HEK293 (cell line): ENCODE results near the gene TSSK6.

ENCODE experiments used
- CTCF ChIA-PET: fragments of 350-600 bp; formaldehyde crosslinking; extraction: SDS; loops from one replicate; lab custom pipeline; 2021; ENCODE audit warnings: antibody characterized with exemption; lab: Yijun Ruan, JAX
- POLR2A ChIA-PET: fragments of 300-600 bp; formaldehyde crosslinking; extraction: SDS; loops from one replicate; lab custom pipeline; 2020; ENCODE audit warnings: antibody characterized with exemption, inconsistent platforms; lab: Yijun Ruan, JAX
- H3K27ac ChIP-seq: fragments of 200-500 bp; sonication (Bioruptor generic); 2 replicates; pipeline ENCODE4 v1.5.1; 2014; ENCODE audit warnings: low read depth, low read length, control low read depth, inconsistent platforms; ENCODE audit errors: extremely low read depth
- H3K36me3 ChIP-seq, 2 experiments: fragments of 200-500 bp in 1 of 2; sonication (Bioruptor generic) in 1 of 2; 1 replicate in 1 of 2; 2 replicates in 1 of 2; pipeline ENCODE4 v1.5.1; 2014 to 2017; ENCODE audit warnings: inconsistent platforms in 2 of 2, low read length in 2 of 2; ENCODE audit not compliant: control insufficient read depth in 2 of 2, insufficient read depth in 1 of 2
- H3K4me1 ChIP-seq: fragments of 200-500 bp; sonication (Bioruptor generic); 2 replicates; pipeline ENCODE4 v1.5.1; 2014; ENCODE audit warnings: mild to moderate bottlenecking, low read length, inconsistent platforms; ENCODE audit not compliant: control insufficient read depth, insufficient read depth
- H3K4me3 ChIP-seq: 2 replicates; pipeline ENCODE4 v1.5.1; 2011; ENCODE audit warnings: low read depth, mild to moderate bottlenecking, control low read depth, low read length, moderate library complexity
- H3K9me3 ChIP-seq: fragments of 200-500 bp; sonication (Bioruptor generic); 2 replicates; pipeline ENCODE4 v1.5.1; 2014; ENCODE audit warnings: low read depth, low read length, inconsistent platforms; ENCODE audit not compliant: control insufficient read depth, insufficient read depth
- GLIS2 ChIP-seq: fragments of 450-650 bp; formaldehyde crosslinking; IDR thresholded peaks from 2 replicates; pipeline ENCODE4 v1.5.1; 2016; ENCODE audit warnings: missing biosample characterization, missing genetic modification characterization
- KLF16 ChIP-seq: fragments of 450-650 bp; formaldehyde crosslinking; IDR thresholded peaks from 2 replicates; pipeline ENCODE4 v1.5.1; 2017; ENCODE audit warnings: missing biosample characterization, missing genetic modification characterization
- SP3 ChIP-seq: fragments of 450-650 bp; formaldehyde crosslinking; IDR thresholded peaks from 2 replicates; pipeline ENCODE4 v1.5.1; 2016; ENCODE audit warnings: missing biosample characterization, missing genetic modification characterization
- ZBTB44 ChIP-seq: fragments of 450-650 bp; IDR thresholded peaks from 2 replicates; pipeline ENCODE4 v1.5.1; 2018; ENCODE audit warnings: missing biosample characterization, mild to moderate bottlenecking, missing genetic modification characterization
- ZIC2 ChIP-seq: fragments of 450-650 bp; formaldehyde crosslinking; IDR thresholded peaks from 2 replicates; pipeline ENCODE4 v1.5.1; 2016; ENCODE audit warnings: missing biosample characterization, missing genetic modification characterization
- ZNF16 ChIP-seq: fragments of 450-650 bp; formaldehyde crosslinking; IDR thresholded peaks from 2 replicates; pipeline ENCODE4 v1.5.1; 2016; ENCODE audit warnings: low read depth, missing biosample characterization, missing genetic modification characterization
- ZNF23 ChIP-seq: fragments of 450-650 bp; formaldehyde crosslinking; IDR thresholded peaks from 2 replicates; pipeline ENCODE4 v1.5.1; 2016; ENCODE audit warnings: missing biosample characterization, missing genetic modification characterization, borderline replicate concordance
- ZNF24 ChIP-seq: fragments of 450-650 bp; formaldehyde crosslinking; IDR thresholded peaks from 2 replicates; pipeline ENCODE4 v1.5.1; 2016; ENCODE audit warnings: missing biosample characterization, missing genetic modification characterization
- ZNF266 ChIP-seq: fragments of 450-650 bp; formaldehyde crosslinking; IDR thresholded peaks from 2 replicates; pipeline ENCODE4 v1.5.1; 2016; ENCODE audit warnings: missing biosample characterization, missing genetic modification characterization, low read depth
- ZNF280D ChIP-seq: fragments of 450-650 bp; formaldehyde crosslinking; IDR thresholded peaks from 2 replicates; pipeline ENCODE4 v1.5.1; 2016; ENCODE audit warnings: missing biosample characterization, missing genetic modification characterization
- ZNF394 ChIP-seq: fragments of 450-650 bp; formaldehyde crosslinking; IDR thresholded peaks from 2 replicates; pipeline ENCODE4 v1.5.1; 2016; ENCODE audit warnings: missing biosample characterization, missing genetic modification characterization, mild to moderate bottlenecking, moderate library complexity, borderline replicate concordance
- ZNF416 ChIP-seq: fragments of 450-650 bp; formaldehyde crosslinking; IDR thresholded peaks from 2 replicates; pipeline ENCODE4 v1.5.1; 2016; ENCODE audit warnings: missing biosample characterization, missing genetic modification characterization
- ZNF514 ChIP-seq: fragments of 450-650 bp; formaldehyde crosslinking; IDR thresholded peaks from 2 replicates; pipeline ENCODE4 v1.5.1; 2016; ENCODE audit warnings: missing biosample characterization, missing genetic modification characterization
- ZNF585B ChIP-seq: fragments of 450-650 bp; formaldehyde crosslinking; IDR thresholded peaks from 2 replicates; pipeline ENCODE4 v1.5.1; 2016; ENCODE audit warnings: missing biosample characterization, missing genetic modification characterization
- ZNF701 ChIP-seq: fragments of 450-650 bp; formaldehyde crosslinking; IDR thresholded peaks from 2 replicates; pipeline ENCODE4 v1.5.1; 2016; ENCODE audit warnings: missing biosample characterization, missing genetic modification characterization
- ZNF830 ChIP-seq: fragments of 450-650 bp; IDR thresholded peaks from 2 replicates; pipeline ENCODE4 v1.5.0; 2018; ENCODE audit warnings: missing biosample characterization, missing genetic modification characterization, low read depth, mild to moderate bottlenecking, moderate library complexity
- TF ChIP-seq, protein P1 (sequence below): fragments of 450-650 bp; formaldehyde crosslinking; IDR thresholded peaks from 2 replicates; pipeline ENCODE4 v1.5.1; 2016; ENCODE audit warnings: missing biosample characterization, missing genetic modification characterization
- TF ChIP-seq, protein P2 (sequence below): fragments of 450-650 bp; formaldehyde crosslinking; optimal IDR thresholded peaks from 2 replicates; pipeline ENCODE3; 2016; ENCODE audit warnings: missing biosample characterization, mild to moderate bottlenecking, missing genetic modification characterization
- TF ChIP-seq, protein P3 (sequence below): fragments of 450-650 bp; formaldehyde crosslinking; IDR thresholded peaks from 2 replicates; pipeline ENCODE4 v1.5.1; 2016; ENCODE audit warnings: missing biosample characterization, missing genetic modification characterization

The TSSK6 gene

GRCh38 chr19:19465436-19466070 lies 49.8 kb downstream of the TSSK6 start:
- H3K36me3 ChIP-seq: peaks cover 0 to 44% of the 10 kb centered on the region in 2 experiments; a peak in 1 of 3 replicates
- TF ChIP-seq ZNF830 (tag by site-specific recombination) (no peak), ZNF266 (tag by site-specific recombination) (no peak), KLF16 (no peak), ZNF585B (tag by site-specific recombination) (no peak), ZNF23 (tag by site-specific recombination) (no peak), SP3 (tag by site-specific recombination) (no peak), ZNF280D (no peak), ZBTB44 (tag by site-specific recombination) (no peak), ZNF416 (tag by site-specific recombination) (no peak), ZNF701 (tag by site-specific recombination) (no peak)
- TF ChIP-seq, protein P1, sequence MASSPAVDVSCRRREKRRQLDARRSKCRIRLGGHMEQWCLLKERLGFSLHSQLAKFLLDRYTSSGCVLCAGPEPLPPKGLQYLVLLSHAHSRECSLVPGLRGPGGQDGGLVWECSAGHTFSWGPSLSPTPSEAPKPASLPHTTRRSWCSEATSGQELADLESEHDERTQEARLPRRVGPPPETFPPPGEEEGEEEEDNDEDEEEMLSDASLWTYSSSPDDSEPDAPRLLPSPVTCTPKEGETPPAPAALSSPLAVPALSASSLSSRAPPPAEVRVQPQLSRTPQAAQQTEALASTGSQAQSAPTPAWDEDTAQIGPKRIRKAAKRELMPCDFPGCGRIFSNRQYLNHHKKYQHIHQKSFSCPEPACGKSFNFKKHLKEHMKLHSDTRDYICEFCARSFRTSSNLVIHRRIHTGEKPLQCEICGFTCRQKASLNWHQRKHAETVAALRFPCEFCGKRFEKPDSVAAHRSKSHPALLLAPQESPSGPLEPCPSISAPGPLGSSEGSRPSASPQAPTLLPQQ: no peak
- TF ChIP-seq, protein P2, sequence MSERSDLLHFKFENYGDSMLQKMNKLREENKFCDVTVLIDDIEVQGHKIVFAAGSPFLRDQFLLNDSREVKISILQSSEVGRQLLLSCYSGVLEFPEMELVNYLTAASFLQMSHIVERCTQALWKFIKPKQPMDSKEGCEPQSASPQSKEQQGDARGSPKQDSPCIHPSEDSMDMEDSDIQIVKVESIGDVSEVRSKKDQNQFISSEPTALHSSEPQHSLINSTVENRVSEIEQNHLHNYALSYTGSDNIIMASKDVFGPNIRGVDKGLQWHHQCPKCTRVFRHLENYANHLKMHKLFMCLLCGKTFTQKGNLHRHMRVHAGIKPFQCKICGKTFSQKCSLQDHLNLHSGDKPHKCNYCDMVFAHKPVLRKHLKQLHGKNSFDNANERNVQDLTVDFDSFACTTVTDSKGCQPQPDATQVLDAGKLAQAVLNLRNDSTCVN (tag by site-specific recombination): no peak
- TF ChIP-seq, all 188 proteins: peak for 0
- POLR2A ChIA-PET: no interaction called here
- no peak overlapping the region for H3K4me3 ChIP-seq
- CTCF ChIA-PET: no interaction called here
- peaks cover 25% of the 10 kb centered on the region for H3K4me1 ChIP-seq
- H3K27ac ChIP-seq: no peak overlapping the region
- no peaks in the 10 kb centered on the region for H3K9me3 ChIP-seq

DNA sequence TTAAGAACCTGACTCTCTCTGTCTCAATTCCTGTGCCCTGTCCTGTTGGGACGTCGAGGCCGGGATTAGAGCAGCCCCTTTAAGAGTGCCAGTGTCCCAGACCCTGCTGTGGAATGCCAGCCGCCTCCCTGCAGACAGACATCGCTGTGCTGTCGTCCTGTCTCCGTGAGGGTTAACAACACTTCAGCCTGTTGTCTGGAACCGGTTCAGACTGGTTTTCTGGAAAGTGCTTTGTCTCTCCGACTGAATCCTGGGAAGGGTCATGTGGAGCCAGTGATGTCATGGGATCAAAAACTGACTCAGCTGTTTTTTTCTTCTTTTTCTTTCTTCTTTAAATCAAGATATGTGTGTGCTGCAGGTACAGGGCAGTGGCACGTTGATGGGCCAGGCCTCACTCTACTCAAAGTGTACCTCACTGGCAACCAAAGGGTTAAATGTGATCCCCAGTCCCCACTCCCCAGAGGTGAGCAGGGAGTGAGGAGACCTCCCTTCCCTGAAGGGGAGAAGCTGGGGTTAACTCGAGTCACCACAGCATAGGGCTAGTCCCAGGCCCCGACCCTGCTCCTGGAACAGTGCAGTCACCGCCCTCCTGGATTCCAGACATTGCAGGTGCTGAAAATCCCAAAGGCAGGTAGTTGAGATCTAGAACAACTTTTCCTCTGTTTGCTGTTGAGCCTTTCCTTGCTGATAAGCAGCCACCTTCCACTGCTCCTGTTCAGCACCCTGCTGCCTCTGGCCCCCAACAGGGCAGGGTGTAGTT lies 50.8 kb downstream of the TSSK6 start:
- POLR2A ChIA-PET: no interaction called here
- H3K36me3 ChIP-seq: peaks cover 0 to 44% of the 10 kb centered on the region in 2 experiments; a peak in 1 of 3 replicates
- TF ChIP-seq ZNF830 (tag by site-specific recombination) (no peak), ZIC2 (tag by site-specific recombination) (no peak), ZNF514 (tag by site-specific recombination) (no peak), ZNF585B (tag by site-specific recombination) (no peak), GLIS2 (tag by site-specific recombination) (no peak), ZNF16 (no peak), ZNF24 (tag by site-specific recombination) (no peak), ZNF394 (tag by site-specific recombination) (no peak)
- TF ChIP-seq, protein P3, sequence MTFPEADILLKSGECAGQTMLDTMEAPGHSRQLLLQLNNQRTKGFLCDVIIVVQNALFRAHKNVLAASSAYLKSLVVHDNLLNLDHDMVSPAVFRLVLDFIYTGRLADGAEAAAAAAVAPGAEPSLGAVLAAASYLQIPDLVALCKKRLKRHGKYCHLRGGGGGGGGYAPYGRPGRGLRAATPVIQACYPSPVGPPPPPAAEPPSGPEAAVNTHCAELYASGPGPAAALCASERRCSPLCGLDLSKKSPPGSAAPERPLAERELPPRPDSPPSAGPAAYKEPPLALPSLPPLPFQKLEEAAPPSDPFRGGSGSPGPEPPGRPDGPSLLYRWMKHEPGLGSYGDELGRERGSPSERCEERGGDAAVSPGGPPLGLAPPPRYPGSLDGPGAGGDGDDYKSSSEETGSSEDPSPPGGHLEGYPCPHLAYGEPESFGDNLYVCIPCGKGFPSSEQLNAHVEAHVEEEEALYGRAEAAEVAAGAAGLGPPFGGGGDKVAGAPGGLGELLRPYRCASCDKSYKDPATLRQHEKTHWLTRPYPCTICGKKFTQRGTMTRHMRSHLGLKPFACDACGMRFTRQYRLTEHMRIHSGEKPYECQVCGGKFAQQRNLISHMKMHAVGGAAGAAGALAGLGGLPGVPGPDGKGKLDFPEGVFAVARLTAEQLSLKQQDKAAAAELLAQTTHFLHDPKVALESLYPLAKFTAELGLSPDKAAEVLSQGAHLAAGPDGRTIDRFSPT (tag by site-specific recombination): no peak
- TF ChIP-seq, all 188 proteins: peak for 0
- CTCF ChIA-PET: no interaction called here
- Histone ChIP-seq H3K27ac (no peak overlapping the region), H3K4me3 (no peak overlapping the region), H3K4me1 (peaks cover 25% of the 10 kb centered on the region), H3K9me3 (no peaks in the 10 kb centered on the region)
